Parietal lobe (tissue), 2 donors: Measurements from ENCODE around the gene MRPL23. TPM values are rescaled to one million over a fixed set of nuclear protein-coding genes. Genes with fewer than 3 reads are reported as not detected.

Experiments used
- small RNA-seq: library from RNA; depleted of rRNA; stranded (forward); fragments of <200 nt; gene quantifications from one replicate; pipeline ENCODE3, GENCODE V24; 2014; ENCODE audit warnings: low replicate concordance
- total RNA-seq: library from RNA; depleted of rRNA; stranded (reverse); fragments of >200 nt; gene quantifications from one replicate; pipeline ENCODE4 v1.2.3, GENCODE V29; 2014

The MRPL23 gene
- 30.7 TPM for total RNA-seq

GRCh38 chr11:1946812-1947484 is at the start of gene MRPL23:
TSS of gene MRPL23 (plus strand) at chr11:1947332. CDS start at chr11:1947363, 31 bp downstream.

GRCh38 chr11:1919391-1920127 is 27.6 kb upstream of the MRPL23 start, which contains the start of gene TNNT3:
TSS of gene TNNT3 (plus strand) at chr11:1919703. CDS start at chr11:1922875, 3,172 bp downstream.

GRCh38 chr11:1997755-1998154 is 50.6 kb downstream of the MRPL23 start, which contains the start of gene H19:
TSS of gene H19 (minus strand) at chr11:1997842.

Small RNA genes lying within 50 kb of the gene (small RNA-seq; reads per million reads assigned to genes)
- gene RF01972 (not detected), gene RF01973 (not detected)

Other genes starting within 250 kb of the MRPL23 start
- 0.94 TPM for gene IFITM10, start 196.7 kb upstream of the MRPL23 start, total RNA-seq
- 39.8 TPM for gene CTSD, start 183.4 kb upstream of the MRPL23 start, total RNA-seq
- gene SYT8, start 112.3 kb upstream of the MRPL23 start, total RNA-seq: not detected
- gene TNNI2, start 108.4 kb upstream of the MRPL23 start, total RNA-seq: not detected
- gene LSP1, start 94.2 kb upstream of the MRPL23 start, total RNA-seq: 0.63 TPM
- gene PRR33, start 55.4 kb upstream of the MRPL23 start, total RNA-seq: not detected
- not detected for gene TNNT3, start 27.6 kb upstream of the MRPL23 start, total RNA-seq
- 2.8 TPM for gene H19, start 50.5 kb downstream of the MRPL23 start, total RNA-seq
- 3.1 TPM for gene IGF2, start 192.1 kb downstream of the MRPL23 start, total RNA-seq
- not detected for gene INS, start 213.9 kb downstream of the MRPL23 start, total RNA-seq
- gene TH, start 224.5 kb downstream of the MRPL23 start, total RNA-seq: not detected